ENCODE results near the gene METTL26. TPM values are rescaled to one million over a fixed set of nuclear protein-coding genes. Genes with fewer than 3 reads are reported as not detected.

Gene METTL26
- total and polyA plus RNA-seq, 9 of the 15 experiments (the other 6 are each of a cell fraction or from before 2014, with no cell fraction given), result 7.3 to 262 (median 80.9) TPM

DNA sequence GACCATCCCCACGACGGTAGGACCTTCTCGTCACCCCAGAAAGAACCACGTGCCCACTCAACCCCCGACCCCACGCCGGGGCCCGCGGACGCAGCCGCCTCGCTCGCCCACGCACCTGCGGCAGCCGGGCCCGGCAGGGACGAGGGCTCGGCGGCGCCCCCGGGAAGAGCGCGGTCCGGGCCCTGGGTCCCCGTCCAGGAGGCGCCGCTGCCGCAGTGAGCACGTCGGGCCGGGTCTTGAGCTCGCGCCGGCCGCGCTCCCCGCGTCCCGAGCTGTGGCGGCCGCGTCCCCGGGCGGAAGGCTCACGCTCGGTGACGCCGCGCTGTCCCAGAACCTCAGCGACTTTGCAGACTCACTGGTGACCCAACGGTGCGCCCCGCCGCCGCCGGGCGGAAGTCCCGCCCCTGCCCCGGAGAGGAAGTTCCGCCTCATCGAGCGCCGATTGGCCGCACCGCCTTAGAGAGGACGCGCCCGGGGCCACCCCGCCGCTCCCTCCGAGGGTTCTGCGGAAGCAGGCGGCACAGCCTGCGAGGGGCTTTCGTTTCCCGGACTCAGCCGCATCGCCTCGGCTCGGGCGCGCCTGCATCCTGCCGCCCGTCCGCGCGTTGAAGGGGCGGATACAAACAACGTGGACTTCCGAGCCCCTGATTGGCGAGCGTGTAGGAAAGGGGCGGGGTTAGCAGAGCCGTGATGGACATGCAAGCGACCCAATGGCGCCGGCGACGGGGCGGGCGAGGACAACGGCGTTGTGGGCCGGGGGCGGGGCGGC lies 47.0 kb downstream of the METTL26 start (continued):
- TF ChIP-seq ARID1B (IDR thresholded peaks at IDR 0.05) (no peak), ZNF134 (CRISPR knock-in tag; conservative IDR thresholded peaks at IDR 0.05) (no peak), NUFIP1 (IDR thresholded peaks at IDR 0.05; ENCODE audit: partially characterized antibody) (no peak), DLX4 (CRISPR knock-in tag; IDR thresholded peaks at IDR 0.05) (no peak), ZNF609 (CRISPR knock-in tag; IDR thresholded peaks at IDR 0.05; ENCODE audit: borderline replicate concordance) (no peak), ZNF354B (CRISPR knock-in tag; IDR thresholded peaks at IDR 0.05) (no peak), FOXA3 (CRISPR knock-in tag; conservative IDR thresholded peaks at IDR 0.05 in 1 of 2, IDR thresholded peaks at IDR 0.05 in 1 of 2) (peak in 1 of 2 experiments; percentile 56; a peak in 1 of 4 replicates)
- TF ChIP-seq, protein P1, sequence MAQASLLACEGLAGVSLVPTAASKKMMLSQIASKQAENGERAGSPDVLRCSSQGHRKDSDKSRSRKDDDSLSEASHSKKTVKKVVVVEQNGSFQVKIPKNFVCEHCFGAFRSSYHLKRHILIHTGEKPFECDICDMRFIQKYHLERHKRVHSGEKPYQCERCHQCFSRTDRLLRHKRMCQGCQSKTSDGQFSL (CRISPR knock-in tag; IDR thresholded peaks at IDR 0.05), result no peak
- TF ChIP-seq, protein P1 (tag; IDR thresholded peaks at IDR 0.05), result no peak
- TF ChIP-seq, protein P2, sequence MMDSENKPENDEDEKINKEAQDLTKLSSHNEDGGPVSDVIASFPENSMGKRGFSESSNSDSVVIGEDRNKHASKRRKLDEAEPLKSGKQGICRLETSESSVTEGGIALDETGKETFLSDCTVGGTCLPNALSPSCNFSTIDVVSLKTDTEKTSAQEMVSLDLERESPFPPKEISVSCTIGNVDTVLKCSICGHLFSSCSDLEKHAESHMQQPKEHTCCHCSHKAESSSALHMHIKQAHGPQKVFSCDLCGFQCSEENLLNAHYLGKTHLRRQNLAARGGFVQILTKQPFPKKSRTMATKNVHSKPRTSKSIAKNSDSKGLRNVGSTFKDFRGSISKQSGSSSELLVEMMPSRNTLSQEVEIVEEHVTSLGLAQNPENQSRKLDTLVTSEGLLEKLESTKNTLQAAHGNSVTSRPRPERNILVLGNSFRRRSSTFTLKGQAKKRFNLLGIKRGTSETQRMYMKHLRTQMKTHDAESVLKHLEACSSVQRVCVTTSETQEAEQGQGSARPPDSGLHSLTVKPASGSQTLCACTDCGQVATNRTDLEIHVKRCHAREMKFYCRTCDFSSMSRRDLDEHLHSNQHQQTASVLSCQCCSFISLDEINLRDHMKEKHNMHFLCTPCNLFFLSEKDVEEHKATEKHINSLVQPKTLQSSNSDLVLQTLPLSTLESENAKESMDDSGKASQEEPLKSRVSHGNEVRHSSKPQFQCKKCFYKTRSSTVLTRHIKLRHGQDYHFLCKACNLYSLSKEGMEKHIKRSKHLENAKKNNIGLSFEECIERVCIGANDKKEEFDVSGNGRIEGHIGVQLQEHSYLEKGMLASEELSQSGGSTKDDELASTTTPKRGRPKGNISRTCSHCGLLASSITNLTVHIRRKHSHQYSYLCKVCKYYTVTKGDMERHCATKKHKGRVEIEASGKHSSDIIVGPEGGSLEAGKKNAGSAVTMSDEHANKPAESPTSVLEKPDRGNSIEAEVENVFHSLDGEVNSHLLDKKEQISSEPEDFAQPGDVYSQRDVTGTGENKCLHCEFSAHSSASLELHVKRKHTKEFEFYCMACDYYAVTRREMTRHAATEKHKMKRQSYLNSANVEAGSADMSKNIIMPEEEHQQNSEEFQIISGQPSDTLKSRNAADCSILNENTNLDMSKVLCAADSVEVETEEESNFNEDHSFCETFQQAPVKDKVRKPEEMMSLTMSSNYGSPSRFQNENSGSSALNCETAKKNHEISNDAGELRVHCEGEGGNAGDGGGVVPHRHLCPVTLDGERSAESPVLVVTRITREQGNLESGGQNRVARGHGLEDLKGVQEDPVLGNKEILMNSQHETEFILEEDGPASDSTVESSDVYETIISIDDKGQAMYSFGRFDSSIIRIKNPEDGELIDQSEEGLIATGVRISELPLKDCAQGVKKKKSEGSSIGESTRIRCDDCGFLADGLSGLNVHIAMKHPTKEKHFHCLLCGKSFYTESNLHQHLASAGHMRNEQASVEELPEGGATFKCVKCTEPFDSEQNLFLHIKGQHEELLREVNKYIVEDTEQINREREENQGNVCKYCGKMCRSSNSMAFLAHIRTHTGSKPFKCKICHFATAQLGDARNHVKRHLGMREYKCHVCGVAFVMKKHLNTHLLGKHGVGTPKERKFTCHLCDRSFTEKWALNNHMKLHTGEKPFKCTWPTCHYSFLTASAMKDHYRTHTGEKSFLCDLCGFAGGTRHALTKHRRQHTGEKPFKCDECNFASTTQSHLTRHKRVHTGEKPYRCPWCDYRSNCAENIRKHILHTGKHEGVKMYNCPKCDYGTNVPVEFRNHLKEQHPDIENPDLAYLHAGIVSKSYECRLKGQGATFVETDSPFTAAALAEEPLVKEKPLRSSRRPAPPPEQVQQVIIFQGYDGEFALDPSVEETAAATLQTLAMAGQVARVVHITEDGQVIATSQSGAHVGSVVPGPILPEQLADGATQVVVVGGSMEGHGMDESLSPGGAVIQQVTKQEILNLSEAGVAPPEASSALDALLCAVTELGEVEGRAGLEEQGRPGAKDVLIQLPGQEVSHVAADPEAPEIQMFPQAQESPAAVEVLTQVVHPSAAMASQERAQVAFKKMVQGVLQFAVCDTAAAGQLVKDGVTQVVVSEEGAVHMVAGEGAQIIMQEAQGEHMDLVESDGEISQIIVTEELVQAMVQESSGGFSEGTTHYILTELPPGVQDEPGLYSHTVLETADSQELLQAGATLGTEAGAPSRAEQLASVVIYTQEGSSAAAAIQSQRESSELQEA (IDR thresholded peaks at IDR 0.05; ENCODE audit: low read depth), result no peak
- TF ChIP-seq, protein P3, sequence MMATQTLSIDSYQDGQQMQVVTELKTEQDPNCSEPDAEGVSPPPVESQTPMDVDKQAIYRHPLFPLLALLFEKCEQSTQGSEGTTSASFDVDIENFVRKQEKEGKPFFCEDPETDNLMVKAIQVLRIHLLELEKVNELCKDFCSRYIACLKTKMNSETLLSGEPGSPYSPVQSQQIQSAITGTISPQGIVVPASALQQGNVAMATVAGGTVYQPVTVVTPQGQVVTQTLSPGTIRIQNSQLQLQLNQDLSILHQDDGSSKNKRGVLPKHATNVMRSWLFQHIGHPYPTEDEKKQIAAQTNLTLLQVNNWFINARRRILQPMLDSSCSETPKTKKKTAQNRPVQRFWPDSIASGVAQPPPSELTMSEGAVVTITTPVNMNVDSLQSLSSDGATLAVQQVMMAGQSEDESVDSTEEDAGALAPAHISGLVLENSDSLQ (IDR thresholded peaks at IDR 0.05), result no peak
